Stimulated activated CD4-positive, alpha-beta T cell treated with anti-CD3 and anti-CD28 coated beads, Interleukin-2, amount 100 ng/mL, for 48 hours (primary cell): ENCODE results near the gene TERC.

ENCODE experiments used
- DNase-seq, 2 donors: peaks; one replicate each; pipeline ENCODE4 v3.0.0-alpha.2; 2020

Gene TERC

GRCh38 chr3:169764882-169765612 lies at the start of gene TERC:
Gene TERC, minus strand, starts transcription at chr3:169765060.
- DNase-seq = peak; percentile 84 to 85

GRCh38 chr3:169813757-169814517 lies 49.1 kb upstream of the TERC start:
- peak; percentile 52 to 66 for DNase-seq

- DNase-seq = no peak
Measured at GRCh38 chr3:169813278-169813677, 48.4 kb upstream of the TERC start.

- DNase-seq = peak; percentile 66 to 69
Measured at GRCh38 chr3:169812332-169813235, 47.7 kb upstream of the TERC start, which contains the start of the genes LRRC34 and LRRIQ4. Gene LRRC34, minus strand, starts transcription at chr3:169812904. Its CDS starts 356 bp downstream, at chr3:169812548. Gene LRRIQ4, plus strand, starts transcription at chr3:169812870. Its CDS starts 9,052 bp downstream, at chr3:169821922.

GRCh38 chr3:169811631-169812331 lies 46.9 kb upstream of the TERC start:
- DNase-seq = peak in 1 of 2 donors; percentile 5

- DNase-seq = no peak
Measured at GRCh38 chr3:169809230-169809795, 44.5 kb upstream of the TERC start.

GRCh38 chr3:169804681-169805080 lies 39.8 kb upstream of the TERC start:
- DNase-seq = no peak

- no peak for DNase-seq
Measured at GRCh38 chr3:169792359-169792758, 27.5 kb upstream of the TERC start.

GRCh38 chr3:169790687-169791429 lies 26.0 kb upstream of the TERC start:
- no peak for DNase-seq

GRCh38 chr3:169790219-169790618 lies 25.4 kb upstream of the TERC start:
- DNase-seq = no peak

GRCh38 chr3:169787791-169788190 lies 22.9 kb upstream of the TERC start:
- DNase-seq = no peak

- DNase-seq = no peak
Measured at GRCh38 chr3:169787120-169787519, 22.3 kb upstream of the TERC start.

- DNase-seq = no peak
Measured at GRCh38 chr3:169781209-169781855, 16.5 kb upstream of the TERC start.

- no peak for DNase-seq
Measured at GRCh38 chr3:169780742-169781141, 15.9 kb upstream of the TERC start.

- DNase-seq = no peak
Measured at GRCh38 chr3:169777822-169778221, 13.0 kb upstream of the TERC start.

GRCh38 chr3:169774186-169774585 lies 9.3 kb upstream of the TERC start:
- DNase-seq = no peak

- peak; percentile 83 to 89 for DNase-seq
Measured at GRCh38 chr3:169772897-169773816, 8.3 kb upstream of the TERC start, which contains the start of gene MYNN. Gene MYNN, plus strand, starts transcription at chr3:169773396. Its CDS starts 900 bp downstream, at chr3:169774296.

- no peak for DNase-seq
Measured at GRCh38 chr3:169772305-169772896, 7.5 kb upstream of the TERC start.
